GM06990 (cell line): ENCODE data around the gene PMFBP1.

Experiments
- DNase-seq: peaks from one replicate; pipeline ENCODE4 v3.0.0-alpha.2; 2011; ENCODE audit not compliant: insufficient read length; ENCODE audit errors: extremely low read depth
- H3K27me3 ChIP-seq: replicated peaks from 2 replicates; pipeline ENCODE4 v1.6.0; 2011; ENCODE audit warnings: low read length; ENCODE audit not compliant: control insufficient read depth, insufficient read depth
- H3K36me3 ChIP-seq: 2 replicates; pipeline ENCODE4 v1.5.1; 2011; ENCODE audit warnings: low read length; ENCODE audit not compliant: control insufficient read depth, insufficient read depth
- H3K4me3 ChIP-seq: replicated peaks from 2 replicates; pipeline ENCODE4 v1.5.1; 2011; ENCODE audit warnings: low read depth, mild to moderate bottlenecking, control low read depth, low read length
- TF ChIP-seq, protein P1 (sequence below): IDR thresholded peaks from 2 replicates; pipeline ENCODE4 v1.5.1; 2011; ENCODE audit warnings: low read length, control low read depth, mild to moderate bottlenecking, inconsistent platforms; ENCODE audit not compliant: insufficient read depth, poor library complexity, severe bottlenecking

PMFBP1 gene

DNA sequence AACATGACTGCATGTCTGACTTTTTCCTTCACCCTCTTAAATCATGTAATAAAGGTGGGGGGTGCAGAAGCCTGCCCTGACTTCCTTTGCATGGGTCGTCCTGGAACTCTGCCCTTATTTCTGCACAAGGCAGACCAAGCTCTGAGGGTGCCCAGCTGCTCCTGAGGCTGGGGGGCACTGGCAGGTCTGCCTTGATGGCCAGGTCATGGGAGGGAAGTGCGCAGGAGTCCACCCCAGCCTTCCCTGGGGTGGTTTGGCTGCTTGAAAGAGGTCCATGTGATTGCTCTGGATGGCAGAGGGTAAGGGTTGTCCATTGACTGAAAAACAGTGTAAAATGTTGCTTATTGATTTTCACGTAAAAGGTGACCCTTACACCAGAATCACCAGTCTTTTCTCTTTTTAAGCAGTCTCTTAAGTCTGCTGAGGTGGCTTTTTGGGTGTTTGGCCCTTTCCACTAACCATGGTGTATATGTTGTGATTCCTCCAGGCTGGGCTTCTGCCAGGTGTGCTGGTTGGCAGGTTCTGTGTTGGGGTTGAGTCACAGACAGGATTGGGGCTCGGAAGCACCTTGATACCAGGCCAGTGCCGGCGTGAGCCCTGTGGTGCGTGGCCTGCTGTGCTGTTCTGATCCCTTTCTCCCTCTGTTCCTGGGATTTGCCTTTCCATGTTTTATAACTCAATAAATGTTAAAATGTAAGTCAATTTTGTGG lies 58.9 kb downstream of the PMFBP1 start:
- Histone ChIP-seq H3K4me3 (no peak overlapping the region), H3K36me3 (peaks cover 27% of the 10 kb centered on the region), H3K27me3 (no peaks in the 10 kb centered on the region)
- TF ChIP-seq, protein P1, sequence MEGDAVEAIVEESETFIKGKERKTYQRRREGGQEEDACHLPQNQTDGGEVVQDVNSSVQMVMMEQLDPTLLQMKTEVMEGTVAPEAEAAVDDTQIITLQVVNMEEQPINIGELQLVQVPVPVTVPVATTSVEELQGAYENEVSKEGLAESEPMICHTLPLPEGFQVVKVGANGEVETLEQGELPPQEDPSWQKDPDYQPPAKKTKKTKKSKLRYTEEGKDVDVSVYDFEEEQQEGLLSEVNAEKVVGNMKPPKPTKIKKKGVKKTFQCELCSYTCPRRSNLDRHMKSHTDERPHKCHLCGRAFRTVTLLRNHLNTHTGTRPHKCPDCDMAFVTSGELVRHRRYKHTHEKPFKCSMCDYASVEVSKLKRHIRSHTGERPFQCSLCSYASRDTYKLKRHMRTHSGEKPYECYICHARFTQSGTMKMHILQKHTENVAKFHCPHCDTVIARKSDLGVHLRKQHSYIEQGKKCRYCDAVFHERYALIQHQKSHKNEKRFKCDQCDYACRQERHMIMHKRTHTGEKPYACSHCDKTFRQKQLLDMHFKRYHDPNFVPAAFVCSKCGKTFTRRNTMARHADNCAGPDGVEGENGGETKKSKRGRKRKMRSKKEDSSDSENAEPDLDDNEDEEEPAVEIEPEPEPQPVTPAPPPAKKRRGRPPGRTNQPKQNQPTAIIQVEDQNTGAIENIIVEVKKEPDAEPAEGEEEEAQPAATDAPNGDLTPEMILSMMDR: no peak
- no peak for DNase-seq

DNA sequence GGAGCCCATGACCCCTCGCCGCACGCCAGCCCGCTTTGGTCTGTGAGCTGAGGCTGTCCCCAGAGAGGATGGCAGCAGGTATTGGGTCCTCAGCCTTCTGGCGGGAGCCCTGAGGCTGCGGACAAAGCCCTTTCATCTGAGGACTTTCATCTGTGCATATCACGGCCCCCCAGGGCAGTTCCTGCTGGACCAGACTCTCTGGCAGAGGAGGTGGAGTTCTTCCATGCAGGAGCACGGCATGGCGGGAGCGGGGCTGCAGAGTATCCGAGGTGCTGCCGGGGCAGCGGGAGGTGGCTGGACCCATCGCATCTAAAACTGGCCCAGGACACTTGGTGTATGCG lies 59.5 kb downstream of the PMFBP1 start:
- Histone ChIP-seq H3K4me3 (no peak overlapping the region), H3K36me3 (peaks cover 29% of the 10 kb centered on the region), H3K27me3 (no peaks in the 10 kb centered on the region)
- DNase-seq: no peak
- TF ChIP-seq, protein P1: no peak

DNA sequence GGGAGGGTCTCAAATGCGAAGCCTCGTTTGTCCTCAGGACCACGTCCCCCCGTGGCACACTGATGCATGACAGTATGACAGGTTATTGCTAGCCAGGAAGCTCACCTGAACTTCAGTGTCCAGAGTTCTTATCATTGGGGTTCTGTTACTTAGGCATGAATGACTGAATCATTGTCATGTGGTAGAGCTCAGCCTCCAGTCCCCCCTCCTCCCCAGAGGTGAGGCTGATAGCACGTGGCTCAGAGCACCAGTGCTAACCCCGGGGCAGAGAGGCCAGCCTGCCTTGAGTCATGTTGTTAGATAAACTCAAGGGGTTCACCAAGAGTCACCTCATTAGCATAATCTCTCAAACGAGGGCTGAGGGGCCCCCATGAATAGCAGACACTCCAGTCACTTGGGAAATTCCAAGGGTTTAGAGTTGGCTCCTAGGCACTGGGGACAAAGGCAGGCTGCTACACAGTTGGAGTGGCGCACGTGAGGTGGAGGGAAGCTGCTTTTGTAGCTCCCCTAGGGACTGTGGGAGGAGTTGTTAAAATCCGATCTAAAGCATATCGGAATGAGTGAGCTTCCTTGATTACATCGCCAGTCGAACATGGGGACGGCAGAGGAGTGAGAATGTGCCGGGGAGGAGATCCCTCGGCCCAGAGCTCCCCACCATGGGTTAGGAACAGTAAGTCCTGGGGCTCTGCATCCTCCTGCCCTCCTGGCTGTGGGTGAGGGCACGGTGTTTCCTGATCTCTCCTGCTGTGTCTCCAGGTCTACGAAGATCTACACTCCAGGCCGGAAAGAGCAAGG lies 60.1 kb downstream of the PMFBP1 start:
- Histone ChIP-seq H3K27me3 (no peaks in the 10 kb centered on the region), H3K4me3 (no peak overlapping the region), H3K36me3 (peaks cover 32% of the 10 kb centered on the region)
- no peak for DNase-seq
- TF ChIP-seq, protein P1: no peak

DNA sequence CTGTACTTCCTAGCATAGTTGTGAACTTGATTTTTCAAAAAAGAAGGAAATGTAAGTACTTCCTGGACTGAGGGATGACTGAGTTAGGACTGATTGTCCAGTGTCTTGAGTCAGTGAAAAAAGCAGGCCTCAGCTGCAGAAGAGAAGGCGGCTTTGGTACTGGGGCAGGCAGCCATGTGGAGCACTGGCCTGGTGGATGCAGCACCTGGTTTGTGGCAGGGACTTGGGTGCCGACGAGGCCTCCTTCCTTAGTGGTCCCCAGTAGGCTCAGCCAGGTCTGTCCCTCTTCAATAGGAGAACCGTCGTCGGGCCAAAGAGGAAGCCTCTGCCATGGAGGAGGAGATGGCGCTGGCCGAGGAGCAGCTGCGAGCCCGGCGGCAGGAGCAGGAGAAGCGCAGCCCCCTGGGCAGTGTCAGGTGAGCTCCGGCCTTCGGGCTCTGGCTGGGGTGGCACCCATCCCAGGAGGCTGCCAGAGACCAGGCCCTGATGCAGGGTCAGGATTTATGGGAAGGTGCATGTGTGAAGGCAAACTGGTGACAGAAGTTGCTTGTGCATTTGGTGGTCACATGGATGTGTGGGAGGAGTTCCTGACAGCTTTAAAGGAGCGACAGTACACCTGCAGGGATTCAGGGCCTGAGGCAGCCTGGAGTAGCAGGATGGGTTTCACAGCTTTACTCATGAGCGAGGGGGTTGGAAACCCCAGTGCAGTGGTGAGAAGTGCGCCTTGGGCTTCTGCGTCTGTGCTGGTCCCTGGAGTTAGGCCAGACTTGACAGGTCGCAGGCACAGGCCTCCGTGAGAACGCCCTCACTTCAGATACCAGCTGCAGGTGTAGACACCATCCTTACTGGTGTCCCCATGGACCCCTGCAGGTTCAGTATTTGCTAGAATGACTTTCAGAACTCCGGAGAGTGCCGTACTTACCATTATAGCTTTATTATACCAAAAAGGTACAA lies 61.0 kb downstream of the PMFBP1 start:
- Histone ChIP-seq H3K36me3 (peaks cover 32% of the 10 kb centered on the region), H3K4me3 (no peak overlapping the region), H3K27me3 (no peaks in the 10 kb centered on the region)
- TF ChIP-seq, protein P1: no peak
- DNase-seq: no peak

DNA sequence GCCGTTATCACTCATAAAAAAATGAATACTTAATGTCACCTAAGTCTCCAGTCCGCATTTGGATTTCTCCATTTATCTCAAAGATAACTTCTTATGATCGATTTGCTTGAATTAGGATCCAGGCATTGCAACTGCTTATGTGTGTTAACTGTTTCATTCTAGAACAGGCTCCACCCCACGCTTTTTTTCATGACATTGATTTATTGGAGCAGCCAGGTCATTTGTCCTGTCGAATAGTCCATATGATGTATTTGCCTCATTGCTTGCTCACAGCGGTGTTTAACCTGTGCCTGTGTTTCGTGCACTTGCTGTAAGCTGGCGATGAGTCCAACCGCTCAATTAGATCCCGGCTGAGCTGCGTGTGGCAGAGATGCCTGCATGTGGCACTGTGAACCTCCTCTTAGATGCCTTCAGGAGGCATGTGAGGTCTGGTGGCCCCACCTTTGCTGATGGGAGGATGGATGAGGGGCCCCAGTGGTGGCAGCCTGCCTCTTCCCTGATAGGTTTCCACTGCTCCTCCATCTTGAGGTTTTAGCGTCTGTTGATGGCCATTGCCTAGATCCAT lies 61.9 kb downstream of the PMFBP1 start:
- no peak for DNase-seq
- Histone ChIP-seq H3K4me3 (no peak overlapping the region), H3K36me3 (peaks cover 35% of the 10 kb centered on the region), H3K27me3 (no peaks in the 10 kb centered on the region)
- TF ChIP-seq, protein P1: no peak
